GM21528 (cell line): ENCODE measurements around the gene FASLG.

Source experiments
- ATAC-seq: cut with Tn5 transposase; IDR thresholded peaks from one replicate; pipeline ENCODE4 v1.9.1; 2021; ENCODE audit warnings: mild to moderate bottlenecking, moderate library complexity; ENCODE audit not compliant: unreplicated experiment, low FRiP score

The FASLG gene

DNA sequence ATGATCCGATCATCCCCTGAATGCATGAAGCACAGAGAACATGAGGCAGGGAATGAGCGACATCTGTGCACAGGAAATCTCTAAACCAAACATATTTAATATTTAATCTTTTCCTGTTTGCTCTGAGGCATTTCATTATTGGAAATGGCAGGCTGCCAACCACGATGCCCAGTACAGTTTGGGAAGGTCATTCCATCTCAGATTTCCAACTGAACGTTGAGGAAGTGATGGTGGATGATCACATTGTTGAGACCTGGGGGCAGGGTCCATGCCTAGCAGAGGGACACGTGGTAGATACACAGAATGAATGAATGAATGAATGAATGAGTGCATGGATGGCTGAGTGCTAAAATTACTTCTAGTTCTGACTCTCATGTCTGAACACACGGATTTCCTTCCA is 15.9 kb upstream of the FASLG start:
- ATAC-seq, result no peak

DNA sequence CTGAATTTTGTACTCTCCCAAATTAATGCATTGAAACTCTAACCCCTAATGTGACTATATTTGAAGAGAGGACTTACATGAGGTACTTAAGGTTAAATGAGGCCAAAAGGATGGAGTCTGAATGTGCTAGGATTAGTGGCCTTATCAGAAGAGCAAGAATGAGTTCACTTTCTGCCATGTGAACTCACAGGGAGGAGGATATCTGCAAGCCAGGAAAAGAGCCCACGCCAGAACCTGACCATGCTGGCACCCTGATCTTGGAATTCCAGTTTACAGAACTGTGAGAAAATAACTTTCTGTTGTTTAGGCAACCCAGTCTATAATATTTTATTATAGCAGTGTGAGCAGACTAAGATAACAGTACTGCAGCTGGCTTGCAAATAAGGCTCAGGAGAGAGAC is 12.2 kb upstream of the FASLG start:
- no peak for ATAC-seq

DNA sequence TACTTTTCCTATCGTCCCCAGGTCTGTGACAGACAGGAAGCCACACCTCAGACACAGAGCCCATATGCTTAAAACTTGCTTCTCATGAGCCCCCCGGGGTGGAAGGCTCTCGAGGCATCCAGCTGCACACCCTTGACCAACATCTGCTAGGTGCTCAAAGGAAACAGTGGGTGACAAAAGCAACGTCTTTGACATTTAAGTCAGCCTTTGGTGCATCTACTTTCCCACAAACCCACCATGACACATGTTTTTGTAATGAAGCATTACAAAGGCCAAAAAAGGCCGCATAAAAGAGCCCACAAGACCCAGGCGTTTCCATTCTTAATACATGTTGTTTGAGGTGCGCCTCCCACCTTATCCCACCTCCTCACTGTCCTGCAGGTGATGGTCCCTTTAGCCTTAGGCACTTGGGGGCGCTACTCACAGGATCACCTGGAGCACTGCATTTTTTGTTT is 11.8 kb upstream of the FASLG start:
- ATAC-seq, result no peak

DNA sequence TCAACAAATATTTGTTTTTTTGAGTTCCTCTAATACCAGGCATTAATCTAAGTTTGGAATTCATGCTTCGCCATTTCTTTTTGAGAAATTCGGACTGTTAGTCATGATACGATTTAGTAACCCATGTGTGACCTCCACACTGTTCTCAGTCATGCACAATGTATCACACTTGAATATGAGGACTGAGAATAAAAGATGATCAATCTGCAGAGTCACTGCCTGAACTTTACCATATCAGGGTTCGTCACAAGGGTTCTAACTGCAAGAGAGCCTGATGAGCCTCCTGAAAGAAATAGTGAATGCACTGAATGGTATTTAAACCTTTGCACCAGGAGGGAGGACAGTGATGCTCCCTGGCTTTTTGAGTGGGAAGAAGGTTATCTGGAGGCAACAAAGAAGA is 10.9 kb upstream of the FASLG start:
- no peak for ATAC-seq

DNA sequence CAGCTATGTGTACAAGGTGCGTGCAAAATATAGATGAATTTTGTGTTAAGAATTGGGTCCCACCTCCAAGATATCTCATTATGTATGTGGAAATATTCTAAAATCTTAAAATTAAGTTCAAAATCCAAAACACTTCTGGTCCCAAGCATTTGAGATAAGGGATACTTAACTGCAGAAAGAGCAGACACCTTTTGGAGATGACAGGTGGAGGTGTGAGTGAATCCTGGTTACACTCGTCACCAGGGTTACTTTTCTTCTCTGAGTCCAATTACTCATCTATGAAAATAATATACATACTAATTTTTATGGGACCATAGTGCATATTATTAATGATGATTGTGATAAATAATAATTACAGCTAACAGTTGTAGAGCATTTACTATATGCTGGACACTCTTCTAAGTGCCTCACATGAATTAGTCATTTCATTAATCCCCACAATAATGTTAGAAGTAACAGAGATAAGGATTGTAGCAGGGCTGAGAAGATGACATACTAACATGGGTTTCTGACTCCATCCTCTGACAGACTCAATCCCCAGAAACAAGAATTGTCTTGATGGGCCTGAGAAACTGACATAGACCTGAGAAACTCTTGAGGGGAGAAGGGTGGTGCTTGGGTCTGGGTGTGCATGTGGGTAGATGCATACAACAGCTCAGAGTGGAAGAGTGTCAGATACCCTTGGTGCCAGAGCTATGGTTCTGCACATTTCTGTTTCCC is 8.3 kb upstream of the FASLG start:
- ATAC-seq, result no peak

DNA sequence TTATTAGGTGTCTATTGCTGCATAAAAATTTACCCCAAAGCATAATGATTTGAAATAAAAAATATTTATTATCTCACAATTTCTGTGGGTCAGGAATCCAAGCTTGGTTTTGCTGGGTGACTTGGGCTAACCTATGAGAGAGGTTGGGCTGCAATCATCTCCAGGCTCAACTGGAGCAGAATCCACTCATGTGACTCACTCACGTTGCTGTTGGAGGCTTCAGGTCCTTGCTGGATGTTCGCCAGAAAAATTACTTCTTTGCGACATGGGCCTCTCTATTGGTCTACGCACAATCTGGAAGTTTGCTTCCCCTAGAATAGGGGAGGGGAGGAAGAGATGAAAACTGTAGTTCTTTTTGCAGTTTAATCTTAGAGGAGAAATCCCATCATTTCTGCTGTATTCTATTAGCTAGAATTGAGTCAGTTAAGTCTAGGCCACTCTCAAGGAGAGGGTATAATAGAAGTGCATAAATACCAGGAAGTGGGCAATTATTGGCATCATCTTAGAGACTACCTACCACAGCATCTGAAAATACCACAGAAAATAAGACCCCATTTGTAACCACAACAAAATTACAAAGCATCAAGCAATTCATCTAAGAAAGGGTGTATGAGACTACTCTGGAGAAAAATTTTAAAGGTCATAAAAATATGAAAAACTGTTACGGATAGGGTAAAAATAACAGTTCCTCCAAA is 5.7 kb upstream of the FASLG start:
- no peak for ATAC-seq

DNA sequence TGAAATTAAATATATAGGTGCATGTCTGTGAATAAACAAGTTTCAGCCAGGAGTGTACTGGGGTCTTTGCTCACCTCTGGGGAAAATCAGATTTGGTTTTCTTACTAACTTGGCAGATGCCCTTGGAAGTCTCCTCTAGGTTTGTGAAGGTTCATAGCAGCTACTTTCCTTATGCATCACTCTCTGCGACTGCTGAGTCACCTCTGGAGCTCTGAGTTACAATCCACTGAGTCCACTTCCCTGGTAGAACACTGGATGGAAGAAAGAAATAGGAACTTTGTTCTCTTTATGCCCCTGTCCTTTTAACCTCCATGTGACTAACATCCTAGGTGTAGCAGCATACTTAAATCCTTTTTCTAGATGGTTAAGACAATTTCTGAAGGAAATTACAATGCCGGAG is 4.4 kb upstream of the FASLG start:
- no peak for ATAC-seq

DNA sequence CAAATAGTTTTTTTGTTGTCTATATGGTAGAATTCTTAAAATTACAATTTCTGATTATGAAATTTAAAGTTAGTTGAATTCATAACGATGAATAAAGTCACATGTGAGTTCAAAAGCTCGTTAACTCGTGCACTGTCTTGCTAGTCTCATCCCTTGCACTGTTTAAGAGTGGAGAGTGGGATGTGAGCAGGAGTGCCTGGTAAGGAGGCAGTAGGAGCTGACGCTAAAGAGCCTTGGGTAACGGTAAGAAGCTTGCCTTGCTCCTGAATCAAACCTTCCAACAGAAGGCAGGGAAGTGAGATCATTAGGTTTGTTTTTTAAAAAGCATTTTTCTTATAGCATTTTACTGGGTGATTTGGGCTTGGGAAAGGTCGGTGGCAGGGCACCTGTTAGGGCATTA is 2.3 kb upstream of the FASLG start:
- no peak for ATAC-seq

DNA sequence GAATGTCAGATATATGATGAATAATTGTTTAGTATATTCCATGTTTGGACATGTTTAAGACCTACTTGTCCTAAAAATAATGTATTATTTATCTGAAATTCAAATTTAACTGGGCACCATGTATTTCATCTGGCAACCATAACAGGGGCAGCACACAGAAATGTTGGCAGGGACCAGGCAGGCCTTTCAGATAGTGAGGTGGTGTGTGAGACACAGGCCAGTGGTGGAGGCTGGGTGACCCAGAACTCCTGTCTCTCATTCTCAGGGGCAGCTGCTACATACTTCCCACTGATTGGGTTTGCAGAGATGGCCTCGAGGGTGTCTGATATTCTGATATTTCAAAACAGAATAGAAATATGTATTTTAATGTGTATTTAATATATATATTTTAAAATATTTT is 1.3 kb upstream of the FASLG start:
- no peak for ATAC-seq

DNA sequence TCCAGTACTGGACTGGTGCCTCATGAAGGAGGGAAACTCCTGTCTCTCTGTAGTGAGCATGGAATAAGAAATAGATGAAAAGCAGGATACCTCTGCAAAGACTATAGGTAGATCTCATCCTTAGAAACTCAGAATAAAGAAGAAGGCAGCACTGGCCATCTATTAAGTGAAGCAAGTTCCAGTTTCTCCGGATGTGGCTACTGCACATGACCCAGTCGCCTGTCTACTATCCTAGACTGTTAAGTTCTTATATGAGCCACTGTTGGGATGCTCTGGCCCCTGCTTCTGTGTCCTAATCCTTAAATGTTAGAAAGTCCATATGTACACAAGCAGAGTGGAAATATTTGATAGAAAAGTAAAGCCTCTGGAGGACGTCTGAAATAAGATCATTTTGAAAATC is 2.2 kb downstream of the FASLG start:
- ATAC-seq, result no peak

DNA sequence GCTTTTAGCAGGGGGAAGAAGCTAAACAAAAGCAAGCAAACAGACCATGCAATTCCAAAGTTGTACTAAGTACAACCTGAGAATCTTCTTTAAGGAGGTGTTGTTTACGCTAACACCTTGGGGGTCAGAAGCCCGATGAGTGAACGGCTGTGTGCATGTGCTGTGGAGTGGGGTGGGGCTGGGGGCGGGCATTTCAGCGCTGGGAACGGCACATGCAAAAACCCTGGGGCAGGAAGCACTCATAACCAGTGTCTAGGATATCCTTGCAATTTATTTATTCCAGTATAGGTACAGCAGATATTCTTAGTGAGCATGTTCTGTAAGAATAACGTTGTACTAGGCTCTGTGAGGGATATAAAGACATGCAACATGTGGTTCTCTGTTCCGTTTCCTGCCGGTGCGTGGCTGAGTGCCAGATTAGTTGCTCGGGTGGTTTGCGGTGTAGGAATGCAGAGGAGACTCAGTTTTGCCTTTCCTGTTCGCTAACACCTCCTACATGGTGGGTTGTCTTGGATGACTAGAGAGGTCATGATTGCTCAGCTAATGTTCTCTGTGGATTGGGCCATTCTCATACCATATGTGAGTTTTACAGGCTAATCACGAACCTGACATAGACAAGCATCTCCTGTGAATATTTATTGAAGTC is 3.7 kb downstream of the FASLG start:
- ATAC-seq, result peak; percentile 79

DNA sequence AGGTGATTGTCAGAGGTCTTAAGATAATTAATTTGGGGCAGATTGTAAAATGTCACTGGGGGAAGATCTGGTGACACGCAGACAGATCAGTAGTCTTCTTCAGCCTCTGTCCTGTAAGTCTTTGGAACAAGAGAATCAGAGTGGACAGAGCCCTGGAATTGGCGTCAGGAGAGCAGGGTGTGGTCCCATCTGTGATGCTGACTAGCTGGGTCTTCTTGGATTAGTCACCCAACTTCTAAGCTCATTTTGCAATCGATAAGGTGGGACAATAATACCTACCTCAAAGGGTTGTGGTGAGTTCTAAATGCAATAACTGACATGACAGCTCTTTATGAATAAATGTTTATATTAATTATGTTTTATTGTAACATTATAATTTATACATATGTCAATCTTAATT is 4.8 kb downstream of the FASLG start:
- no peak for ATAC-seq

DNA sequence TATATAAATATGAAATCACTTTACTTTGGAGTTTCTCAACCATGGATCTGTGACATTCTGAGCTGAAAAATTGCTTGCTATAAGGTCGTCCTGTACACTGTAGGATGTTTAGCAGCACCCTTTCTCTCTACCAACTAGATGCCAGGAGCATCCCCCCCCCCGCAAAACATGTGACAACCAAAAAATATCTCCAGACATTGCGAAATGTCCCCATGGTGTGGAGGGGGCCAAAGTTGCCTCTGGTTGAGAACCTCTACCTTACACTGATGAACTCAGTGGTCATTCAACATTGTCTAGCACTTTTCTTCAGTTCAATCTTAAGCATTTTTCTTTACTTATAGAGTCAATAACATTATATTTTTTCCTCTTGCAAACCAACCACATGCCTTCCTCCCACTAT is 9.2 kb downstream of the FASLG start:
- ATAC-seq, result no peak

DNA sequence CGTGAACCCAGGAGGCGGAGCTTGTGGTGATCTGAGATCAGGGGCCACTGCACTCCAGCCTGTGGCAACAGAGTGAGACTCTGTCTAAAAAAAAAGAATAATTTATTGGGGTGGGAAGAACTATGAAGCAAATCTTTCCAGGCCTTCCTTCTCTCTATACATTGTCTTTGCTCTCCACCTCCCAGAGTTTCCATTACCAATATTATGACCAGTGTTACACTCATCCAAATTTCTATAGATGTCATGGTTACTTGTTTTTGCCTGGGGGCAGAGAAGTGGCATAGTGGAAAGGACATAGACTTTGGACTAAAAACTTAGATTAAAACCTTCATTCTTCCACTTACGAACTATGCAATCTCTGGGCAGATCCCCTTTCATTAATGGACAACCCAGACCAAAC is 10.1 kb downstream of the FASLG start:
- no peak for ATAC-seq

DNA sequence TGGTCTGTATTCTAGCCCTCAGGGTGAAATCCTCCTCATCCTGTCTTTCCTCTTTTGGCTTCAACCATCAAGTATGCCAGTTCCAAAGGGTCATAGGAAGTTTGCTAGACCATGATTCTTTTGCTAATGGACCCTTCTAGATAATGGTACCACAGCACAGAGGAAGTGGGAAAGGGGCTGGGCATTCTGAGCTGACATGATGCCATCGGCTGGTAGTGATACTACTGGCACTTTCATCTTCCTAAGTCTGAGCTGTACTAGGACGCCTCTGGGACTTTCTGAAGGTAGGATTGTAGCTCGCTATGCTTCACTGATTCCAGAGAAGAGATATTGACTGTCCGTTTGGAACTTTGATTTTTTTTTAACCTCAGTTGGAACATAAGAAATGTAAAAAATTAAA is 11.4 kb downstream of the FASLG start:
- no peak for ATAC-seq

DNA sequence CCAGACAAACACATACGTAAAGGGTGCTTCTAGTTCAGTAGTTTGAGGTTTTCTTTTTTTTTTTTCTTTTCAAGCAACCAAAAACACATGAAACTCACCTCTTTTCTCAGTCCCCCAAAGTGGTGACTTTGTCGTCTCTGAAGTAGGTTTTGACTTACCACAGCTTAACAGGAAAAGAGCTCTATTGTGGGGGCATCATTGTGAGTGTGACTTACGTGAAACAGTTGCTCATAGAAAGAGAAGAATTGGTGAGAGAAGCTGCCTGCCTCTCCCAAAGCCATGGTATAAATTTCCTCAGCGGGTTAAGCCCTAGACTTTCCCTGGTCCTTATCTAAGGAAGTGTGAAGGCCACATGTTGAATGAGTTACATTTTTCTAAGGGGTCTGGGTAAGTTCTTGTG is 11.9 kb downstream of the FASLG start:
- no peak for ATAC-seq

DNA sequence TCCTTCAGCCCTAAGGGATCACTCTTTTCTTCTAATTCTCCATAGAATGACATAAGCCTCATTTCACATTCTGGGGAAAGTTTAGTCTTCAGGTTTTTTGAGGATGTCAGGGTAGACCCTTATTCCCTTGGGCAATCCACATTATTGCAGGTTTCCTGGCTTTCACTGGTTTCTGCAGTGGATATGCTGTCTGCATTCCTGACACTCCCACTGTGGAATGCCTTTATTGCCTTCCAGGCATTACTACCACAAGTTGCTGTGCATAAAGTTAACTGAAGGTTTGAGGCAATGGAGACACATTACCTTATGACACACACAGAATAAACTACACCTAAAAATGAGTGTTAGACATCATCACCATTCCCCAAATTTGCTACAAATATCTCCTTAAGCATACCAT is 12.7 kb downstream of the FASLG start:
- no peak for ATAC-seq

DNA sequence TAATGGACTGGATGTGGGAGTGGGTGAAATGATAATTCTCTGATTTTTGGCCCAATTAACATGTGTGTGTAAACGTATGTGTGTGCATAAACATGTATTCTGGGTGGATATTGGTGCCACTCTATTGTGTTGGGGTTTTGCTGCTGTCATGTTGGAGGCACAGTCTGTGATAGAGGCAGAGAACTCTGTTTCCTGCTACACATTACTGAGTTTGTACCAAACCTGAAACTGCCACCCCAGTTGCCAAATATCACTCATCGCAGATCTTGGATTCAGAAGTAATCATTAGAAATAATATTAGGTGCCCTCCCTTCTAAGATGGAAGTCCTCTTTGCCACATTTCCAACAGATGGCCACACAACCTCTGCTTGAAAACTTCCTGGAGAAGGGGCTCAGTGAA is 13.8 kb downstream of the FASLG start:
- no peak for ATAC-seq

DNA sequence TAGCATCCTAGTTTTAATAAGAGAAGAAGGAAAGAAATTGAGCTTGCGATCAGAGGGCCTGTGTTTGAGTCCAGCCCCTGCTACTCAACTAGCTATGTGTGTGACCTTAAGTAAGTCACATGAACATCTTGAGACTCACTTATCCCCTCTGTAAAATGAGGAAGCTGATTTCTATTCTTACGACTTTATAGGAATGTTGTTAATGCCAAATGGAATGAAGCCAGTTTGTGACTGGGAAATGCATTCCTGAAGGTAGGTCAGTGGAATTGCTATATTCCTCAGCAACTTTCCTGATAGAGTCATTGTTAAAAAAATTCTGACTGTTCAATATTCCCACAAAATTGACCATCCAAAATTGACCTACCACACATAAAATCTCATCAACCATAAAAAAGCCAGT is 14.9 kb downstream of the FASLG start:
- ATAC-seq, result no peak

DNA sequence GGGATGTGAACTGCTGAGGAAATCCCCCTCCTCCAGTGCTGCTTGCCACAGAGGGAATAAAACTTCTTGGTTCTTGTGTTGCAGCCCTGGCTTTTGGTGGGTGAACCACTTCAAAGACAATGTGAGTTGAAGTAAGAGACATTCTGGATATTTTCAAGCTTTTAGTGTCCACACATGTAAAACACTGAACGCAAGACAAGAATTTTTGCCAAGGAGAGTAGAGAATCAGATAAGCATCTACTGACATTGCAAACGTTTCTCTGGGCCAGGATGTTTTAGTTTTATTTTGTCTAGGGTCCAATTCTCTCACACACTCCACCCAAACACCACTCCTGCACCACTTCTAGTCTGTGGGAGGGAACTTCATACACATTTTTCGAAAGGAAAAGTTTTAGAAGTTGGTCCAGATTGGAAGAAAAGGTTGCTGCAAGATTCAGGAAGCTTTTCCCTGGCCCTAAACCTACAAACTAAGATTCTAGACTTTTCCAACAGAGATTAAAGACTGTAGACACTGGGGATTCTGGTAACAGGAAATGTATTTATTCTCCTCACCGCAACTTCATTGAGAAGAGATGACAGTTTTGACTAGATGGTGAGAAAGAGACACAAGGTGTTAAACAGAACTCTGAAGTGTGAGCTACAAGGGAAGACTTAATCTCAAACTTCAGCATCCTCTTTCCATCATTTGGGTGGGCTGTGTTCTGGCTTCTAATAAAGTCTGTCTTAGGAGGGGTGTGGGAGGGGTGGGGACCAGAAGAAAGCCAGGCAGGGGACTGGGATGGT is 16.1 kb downstream of the FASLG start:
- no peak for ATAC-seq
